SU-DHL-6 (cell line): Measurements from ENCODE around the gene PIK3R1.

Source experiments
- H2AFZ ChIP-seq: fragments of 200-600 bp; sonication (generic); 2 replicates; pipeline ENCODE4 v1.6.1; 2014; ENCODE audit warnings: low read depth, mild to moderate bottlenecking, moderate library complexity, mixed read lengths, antibody characterized with exemption, low read length; ENCODE audit not compliant: severe bottlenecking
- H3F3A ChIP-seq: fragments of 200-600 bp; shearing (Covaris generic); 2 replicates; pipeline ENCODE4 v1.6.0; 2016; ENCODE audit warnings: antibody characterized with exemption, mild to moderate bottlenecking; ENCODE audit not compliant: insufficient read depth
- H3K27ac ChIP-seq: fragments of 200-600 bp; sonication (generic); 2 replicates; pipeline ENCODE4 v1.5.1; 2016; ENCODE audit warnings: low read depth, mild to moderate bottlenecking, low read length, moderate library complexity, mixed read lengths
- H3K27me3 ChIP-seq: fragments of 200-600 bp; sonication (generic), shearing (Covaris generic); 2 replicates; pipeline ENCODE4 v1.6.0; 2014; ENCODE audit warnings: mild to moderate bottlenecking, low read length
- H3K36me3 ChIP-seq: fragments of 200-600 bp; sonication (generic); 2 replicates; pipeline ENCODE4 v1.6.1; 2014; ENCODE audit warnings: mild to moderate bottlenecking, low read length, mixed read lengths
- H3K4me2 ChIP-seq: fragments of 300-600, 200-600 bp; shearing (Covaris generic), sonication (generic); 2 replicates; pipeline ENCODE4 v1.6.0; 2014; ENCODE audit warnings: low read length, low read depth, mild to moderate bottlenecking; ENCODE audit not compliant: poor library complexity, severe bottlenecking
- H3K4me3 ChIP-seq: fragments of 200-600 bp; sonication (generic); 2 replicates; pipeline ENCODE4 v1.5.1; 2014; ENCODE audit warnings: antibody characterized with exemption, low read length, mild to moderate bottlenecking, mixed read lengths; ENCODE audit not compliant: insufficient read depth, poor library complexity, severe bottlenecking
- H3K79me2 ChIP-seq: fragments of 200-600 bp; sonication (generic); 2 replicates; pipeline ENCODE4 v1.6.1; 2014; ENCODE audit warnings: mild to moderate bottlenecking, low read length, moderate library complexity; ENCODE audit not compliant: insufficient read depth
- H3K9ac ChIP-seq: fragments of 200-600 bp; sonication (generic); 2 replicates; pipeline ENCODE4 v1.7.0; 2014; ENCODE audit warnings: mild to moderate bottlenecking, low read length
- H3K9me2 ChIP-seq: fragments of 200-600 bp; sonication (generic); replicated peaks from 2 replicates; pipeline ENCODE4 v1.6.1; 2014; ENCODE audit warnings: low read length; ENCODE audit not compliant: insufficient read depth
- H3K9me3 ChIP-seq: fragments of 200-600 bp; sonication (generic); 2 replicates; pipeline ENCODE4 v1.6.1; 2014; ENCODE audit warnings: low read length, mixed read lengths; ENCODE audit not compliant: insufficient read depth
- H4K20me1 ChIP-seq: fragments of 200-600 bp; sonication (generic); 2 replicates; pipeline ENCODE4 v1.6.1; 2014; ENCODE audit warnings: low read depth, mild to moderate bottlenecking, antibody characterized with exemption, low read length, moderate library complexity, mixed read lengths
- EZH2phosphoT487 ChIP-seq: fragments of 200-600 bp; sonication (generic), shearing (Covaris generic); conservative IDR thresholded peaks from 2 replicates; pipeline ENCODE4 v1.6.1; 2018; ENCODE audit warnings: mild to moderate bottlenecking, antibody characterized with exemption, low read length, moderate library complexity, mixed read lengths
- TF ChIP-seq, protein P1 (sequence below): fragments of 200-600 bp; sonication (generic); IDR thresholded peaks from one replicate; pipeline ENCODE4 v1.5.1; 2017; ENCODE audit warnings: antibody characterized with exemption, mild to moderate bottlenecking, low read length, moderate library complexity; ENCODE audit not compliant: insufficient read depth, poor library complexity, severe bottlenecking

PIK3R1 gene

GRCh38 chr5:68273717-68274409, 58.3 kb downstream of the PIK3R1 start:
- no peak overlapping the region for H3K27ac ChIP-seq
- H3K36me3 ChIP-seq: peaks cover 3% of the 10 kb centered on the region; the same call in 1 of the 2 replicates
- no peaks in the 10 kb centered on the region for H3K27me3 ChIP-seq
- H3K4me3 ChIP-seq: no peak overlapping the region
- H4K20me1 ChIP-seq: peaks cover 8% of the 10 kb centered on the region; the same call in 1 of the 2 replicates
- peaks cover 6% of the 10 kb centered on the region; the same call in 1 of the 2 replicates for H3F3A ChIP-seq
- H3K9me3 ChIP-seq: no peaks in the 10 kb centered on the region
- no peak overlapping the region for H3K4me2 ChIP-seq
- H3K9ac ChIP-seq: no peak overlapping the region
- H3K79me2 ChIP-seq: peaks cover 38% of the 10 kb centered on the region
- no peaks in the 10 kb centered on the region for H3K9me2 ChIP-seq
- TF ChIP-seq EZH2phosphoT487: no peak
- TF ChIP-seq, protein P1, sequence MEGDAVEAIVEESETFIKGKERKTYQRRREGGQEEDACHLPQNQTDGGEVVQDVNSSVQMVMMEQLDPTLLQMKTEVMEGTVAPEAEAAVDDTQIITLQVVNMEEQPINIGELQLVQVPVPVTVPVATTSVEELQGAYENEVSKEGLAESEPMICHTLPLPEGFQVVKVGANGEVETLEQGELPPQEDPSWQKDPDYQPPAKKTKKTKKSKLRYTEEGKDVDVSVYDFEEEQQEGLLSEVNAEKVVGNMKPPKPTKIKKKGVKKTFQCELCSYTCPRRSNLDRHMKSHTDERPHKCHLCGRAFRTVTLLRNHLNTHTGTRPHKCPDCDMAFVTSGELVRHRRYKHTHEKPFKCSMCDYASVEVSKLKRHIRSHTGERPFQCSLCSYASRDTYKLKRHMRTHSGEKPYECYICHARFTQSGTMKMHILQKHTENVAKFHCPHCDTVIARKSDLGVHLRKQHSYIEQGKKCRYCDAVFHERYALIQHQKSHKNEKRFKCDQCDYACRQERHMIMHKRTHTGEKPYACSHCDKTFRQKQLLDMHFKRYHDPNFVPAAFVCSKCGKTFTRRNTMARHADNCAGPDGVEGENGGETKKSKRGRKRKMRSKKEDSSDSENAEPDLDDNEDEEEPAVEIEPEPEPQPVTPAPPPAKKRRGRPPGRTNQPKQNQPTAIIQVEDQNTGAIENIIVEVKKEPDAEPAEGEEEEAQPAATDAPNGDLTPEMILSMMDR: no peak
- no peak overlapping the region for H2AFZ ChIP-seq

GRCh38 chr5:68274847-68275651, 59.5 kb downstream of the PIK3R1 start:
- no peak overlapping the region for H3K27ac ChIP-seq
- no peaks in the 10 kb centered on the region for H3K9me2 ChIP-seq
- peaks cover 26% of the 10 kb centered on the region for H3K79me2 ChIP-seq
- no peak for TF ChIP-seq EZH2phosphoT487
- TF ChIP-seq, protein P1: no peak
- peaks cover 3% of the 10 kb centered on the region; the same call in 1 of the 2 replicates for H3K36me3 ChIP-seq
- H4K20me1 ChIP-seq: peaks cover 8% of the 10 kb centered on the region; the same call in 1 of the 2 replicates
- no peak overlapping the region for H3K4me2 ChIP-seq
- no peak overlapping the region for H3K9ac ChIP-seq
- no peak overlapping the region for H3K4me3 ChIP-seq
- no peaks in the 10 kb centered on the region for H3K9me3 ChIP-seq
- H2AFZ ChIP-seq: no peak overlapping the region
- H3F3A ChIP-seq: peaks cover 6% of the 10 kb centered on the region; the same call in 1 of the 2 replicates
- H3K27me3 ChIP-seq: no peaks in the 10 kb centered on the region

- H3K36me3 ChIP-seq: peaks cover 13% of the 10 kb centered on the region; the same call in 1 of the 2 replicates
- H3K4me2 ChIP-seq: no peak overlapping the region
- H3K79me2 ChIP-seq: peaks cover 10% of the 10 kb centered on the region
- H3K27me3 ChIP-seq: no peaks in the 10 kb centered on the region
- H3K9me2 ChIP-seq: no peaks in the 10 kb centered on the region
- H3F3A ChIP-seq: no peaks in the 10 kb centered on the region
- peaks cover 8% of the 10 kb centered on the region; the same call in 1 of the 2 replicates for H4K20me1 ChIP-seq
- no peak overlapping the region for H3K27ac ChIP-seq
- H3K9ac ChIP-seq: no peak overlapping the region
- H2AFZ ChIP-seq: no peak overlapping the region
- H3K4me3 ChIP-seq: no peak overlapping the region
- H3K9me3 ChIP-seq: no peaks in the 10 kb centered on the region
- TF ChIP-seq, protein P1: no peak
- no peak for TF ChIP-seq EZH2phosphoT487
Measured at GRCh38 chr5:68276740-68277139, 61.2 kb downstream of the PIK3R1 start.
